ENCODE measurements around the gene SCN8A. TPM values are rescaled to one million over a fixed set of nuclear protein-coding genes. Genes with fewer than 3 reads are reported as not detected.

Gene SCN8A
- total and polyA plus RNA-seq, 8 donors, result 0.26 to 3.3 (median 1.3) TPM

DNA sequence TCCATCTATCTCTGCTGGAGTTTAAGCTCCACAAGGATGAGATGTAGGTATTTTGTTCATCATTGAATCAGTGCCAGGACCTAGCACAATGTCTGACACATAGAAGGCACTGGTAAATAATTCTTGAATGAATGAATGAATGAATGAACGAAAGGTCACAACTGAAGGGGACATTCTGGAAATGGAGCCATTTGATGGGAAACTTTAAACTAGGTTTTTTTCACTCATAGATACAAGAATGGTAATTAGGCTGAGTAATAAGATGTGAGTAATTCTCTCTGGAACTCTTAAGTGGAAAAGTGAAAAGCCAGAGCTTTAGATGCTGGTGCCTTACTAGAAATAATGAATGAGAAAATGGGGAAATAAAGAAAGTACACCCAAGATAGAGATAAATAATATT lies 44.3 kb downstream of the SCN8A start:
- intact Hi-C loops (cut with DNase I), result no loop called here
- H3K4me1 ChIP-seq, result no peaks in the 10 kb centered on the region
- H3K9me3 ChIP-seq, result peaks cover 0 to 15% of the 10 kb centered on the region in 2 donors
- no peak overlapping the region for H3K4me3 ChIP-seq
- no peak for ATAC-seq
- H3K36me3 ChIP-seq, result no peaks in the 10 kb centered on the region
- TF ChIP-seq, protein P1, sequence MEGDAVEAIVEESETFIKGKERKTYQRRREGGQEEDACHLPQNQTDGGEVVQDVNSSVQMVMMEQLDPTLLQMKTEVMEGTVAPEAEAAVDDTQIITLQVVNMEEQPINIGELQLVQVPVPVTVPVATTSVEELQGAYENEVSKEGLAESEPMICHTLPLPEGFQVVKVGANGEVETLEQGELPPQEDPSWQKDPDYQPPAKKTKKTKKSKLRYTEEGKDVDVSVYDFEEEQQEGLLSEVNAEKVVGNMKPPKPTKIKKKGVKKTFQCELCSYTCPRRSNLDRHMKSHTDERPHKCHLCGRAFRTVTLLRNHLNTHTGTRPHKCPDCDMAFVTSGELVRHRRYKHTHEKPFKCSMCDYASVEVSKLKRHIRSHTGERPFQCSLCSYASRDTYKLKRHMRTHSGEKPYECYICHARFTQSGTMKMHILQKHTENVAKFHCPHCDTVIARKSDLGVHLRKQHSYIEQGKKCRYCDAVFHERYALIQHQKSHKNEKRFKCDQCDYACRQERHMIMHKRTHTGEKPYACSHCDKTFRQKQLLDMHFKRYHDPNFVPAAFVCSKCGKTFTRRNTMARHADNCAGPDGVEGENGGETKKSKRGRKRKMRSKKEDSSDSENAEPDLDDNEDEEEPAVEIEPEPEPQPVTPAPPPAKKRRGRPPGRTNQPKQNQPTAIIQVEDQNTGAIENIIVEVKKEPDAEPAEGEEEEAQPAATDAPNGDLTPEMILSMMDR (IDR thresholded peaks at IDR 0.05), result no peak
- no peaks in the 10 kb centered on the region for H3K27me3 ChIP-seq
- DNase-seq, result no peak
- no peak overlapping the region for H3K27ac ChIP-seq

DNA sequence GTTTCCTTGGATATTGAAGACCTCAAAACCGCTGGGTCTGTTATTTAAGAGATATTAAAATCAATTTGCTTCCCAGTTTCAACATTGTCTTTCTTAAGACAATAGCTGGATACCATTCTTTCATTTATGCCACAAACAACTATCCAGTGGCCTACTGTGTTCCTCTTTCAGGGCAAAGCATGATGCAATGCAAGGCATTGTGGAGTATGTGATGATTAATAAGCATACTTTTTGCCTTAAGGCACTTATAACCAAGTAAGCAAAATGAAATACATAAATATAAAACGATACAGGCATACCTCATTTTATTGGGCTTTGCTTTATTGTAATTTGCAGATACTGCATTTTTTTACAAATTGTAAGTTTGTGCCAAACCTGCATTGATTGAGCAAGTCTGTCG lies 45.5 kb downstream of the SCN8A start:
- no peak for DNase-seq
- Histone ChIP-seq H3K36me3 (no peaks in the 10 kb centered on the region), H3K4me1 (no peaks in the 10 kb centered on the region), H3K4me3 (no peak overlapping the region), H3K9me3 (peaks cover 0 to 15% of the 10 kb centered on the region in 2 donors), H3K27me3 (no peaks in the 10 kb centered on the region), H3K27ac (no peak overlapping the region)
- no peak for ATAC-seq
- TF ChIP-seq, protein P1 (IDR thresholded peaks at IDR 0.05), result no peak
- intact Hi-C loops (cut with DNase I), result no loop called here

DNA sequence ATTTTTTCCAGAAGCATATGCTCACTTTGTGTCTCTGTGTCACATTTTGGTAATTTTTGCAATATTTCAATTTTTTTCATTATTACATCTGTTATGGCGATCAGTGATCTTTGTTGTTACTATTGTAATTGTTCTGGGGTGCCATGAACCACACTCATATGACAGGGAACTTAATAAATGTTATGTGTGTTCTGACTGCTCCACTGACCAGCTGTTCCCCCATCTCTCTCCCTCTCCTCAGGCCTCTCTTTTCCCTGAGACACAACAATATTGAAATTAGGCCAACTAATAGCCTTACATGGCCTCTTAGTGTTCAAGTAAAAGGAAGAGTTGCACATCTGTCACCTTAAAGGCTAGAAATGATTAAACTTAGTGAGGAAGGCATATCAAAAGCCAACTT lies 46.0 kb downstream of the SCN8A start:
- H3K27me3 ChIP-seq, result no peaks in the 10 kb centered on the region
- TF ChIP-seq, protein P1 (IDR thresholded peaks at IDR 0.05), result no peak
- intact Hi-C loops (cut with DNase I), result no loop called here
- peaks cover 0 to 15% of the 10 kb centered on the region in 2 donors for H3K9me3 ChIP-seq
- no peak overlapping the region for H3K4me3 ChIP-seq
- ATAC-seq, result no peak
- H3K36me3 ChIP-seq, result no peaks in the 10 kb centered on the region
- no peaks in the 10 kb centered on the region for H3K4me1 ChIP-seq
- no peak overlapping the region for H3K27ac ChIP-seq
- no peak for DNase-seq

DNA sequence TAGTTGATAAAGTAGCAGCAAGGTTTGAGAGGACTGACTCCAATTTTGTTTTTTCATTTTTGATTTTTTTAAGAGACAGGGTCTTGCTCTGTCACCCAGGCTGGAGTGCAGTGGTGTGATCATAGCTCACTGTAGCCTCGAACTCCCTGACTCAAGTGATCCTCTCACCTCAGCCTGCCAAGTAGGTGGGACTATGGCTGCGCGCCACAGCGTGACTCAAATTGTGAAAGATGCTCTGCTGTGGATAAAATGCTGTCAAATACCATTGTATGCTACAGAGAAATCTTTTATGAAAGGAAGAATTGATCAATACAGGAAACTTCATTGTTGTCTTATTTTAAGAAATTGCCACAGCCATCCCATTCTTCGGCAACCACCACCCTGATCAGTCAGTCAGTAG lies 48.3 kb downstream of the SCN8A start:
- peaks cover 0 to 15% of the 10 kb centered on the region in 2 donors for H3K9me3 ChIP-seq
- H3K27me3 ChIP-seq, result no peaks in the 10 kb centered on the region
- ATAC-seq (no peak), DNase-seq (no peak)
- intact Hi-C loops (cut with DNase I), result no loop called here
- H3K36me3 ChIP-seq, result no peaks in the 10 kb centered on the region
- H3K27ac ChIP-seq, result no peak overlapping the region
- TF ChIP-seq, protein P1 (IDR thresholded peaks at IDR 0.05), result no peak
- H3K4me3 ChIP-seq, result no peak overlapping the region
- no peaks in the 10 kb centered on the region for H3K4me1 ChIP-seq

GRCh38 chr12:51642286-51642685 lies 51.3 kb downstream of the SCN8A start:
- no peak overlapping the region for H3K4me3 ChIP-seq
- H3K27ac ChIP-seq, result no peak overlapping the region
- H3K9me3 ChIP-seq, result peaks cover 0 to 12% of the 10 kb centered on the region in 2 donors
- no peaks in the 10 kb centered on the region for H3K27me3 ChIP-seq
- TF ChIP-seq, protein P1 (IDR thresholded peaks at IDR 0.05), result no peak
- DNase-seq (no peak), ATAC-seq (no peak)
- no peaks in the 10 kb centered on the region for H3K36me3 ChIP-seq
- no peaks in the 10 kb centered on the region for H3K4me1 ChIP-seq
- intact Hi-C loops (cut with DNase I), result no loop called here
